ENCODE measurements around the gene ATG2B.

DNA sequence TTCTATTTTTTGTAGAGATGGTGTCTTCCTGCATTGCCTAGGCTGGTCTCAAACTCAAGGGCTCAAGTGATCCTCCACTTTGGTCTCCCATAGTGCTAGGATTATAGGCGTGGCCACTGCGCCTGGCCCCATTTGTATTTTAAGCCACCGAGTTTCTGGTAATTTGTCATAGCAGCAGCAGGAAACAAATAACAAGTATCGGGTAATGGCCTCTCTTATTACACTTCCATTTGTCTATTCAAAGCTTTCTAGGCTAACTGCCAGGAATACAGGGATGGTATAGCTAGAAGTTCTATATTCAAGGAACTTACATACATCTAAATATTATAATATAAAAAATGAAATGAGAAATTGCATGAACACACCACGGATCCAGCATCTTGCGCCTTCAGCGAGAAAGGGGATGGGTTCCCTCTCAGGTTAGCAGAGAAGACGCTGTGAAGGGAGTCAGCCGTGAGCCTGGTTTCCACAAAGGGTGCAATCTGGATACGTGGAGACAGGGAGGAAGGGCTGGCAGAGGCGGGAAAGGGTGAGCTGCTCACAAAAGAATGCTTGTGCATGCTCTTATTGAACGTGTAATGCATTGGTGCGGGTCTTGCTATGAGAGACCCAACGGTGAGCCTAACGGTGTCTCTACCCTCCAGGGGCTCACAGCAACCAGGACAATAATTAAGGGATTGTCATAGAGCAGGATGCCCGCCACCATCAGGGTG lies 97.6 kb downstream of the ATG2B start:
- TF ChIP-seq EP300 (IDR thresholded peaks at IDR 0.05) (no peak), POLR2A (IDR thresholded peaks at IDR 0.05) (no peak)
- TF ChIP-seq, protein P1, sequence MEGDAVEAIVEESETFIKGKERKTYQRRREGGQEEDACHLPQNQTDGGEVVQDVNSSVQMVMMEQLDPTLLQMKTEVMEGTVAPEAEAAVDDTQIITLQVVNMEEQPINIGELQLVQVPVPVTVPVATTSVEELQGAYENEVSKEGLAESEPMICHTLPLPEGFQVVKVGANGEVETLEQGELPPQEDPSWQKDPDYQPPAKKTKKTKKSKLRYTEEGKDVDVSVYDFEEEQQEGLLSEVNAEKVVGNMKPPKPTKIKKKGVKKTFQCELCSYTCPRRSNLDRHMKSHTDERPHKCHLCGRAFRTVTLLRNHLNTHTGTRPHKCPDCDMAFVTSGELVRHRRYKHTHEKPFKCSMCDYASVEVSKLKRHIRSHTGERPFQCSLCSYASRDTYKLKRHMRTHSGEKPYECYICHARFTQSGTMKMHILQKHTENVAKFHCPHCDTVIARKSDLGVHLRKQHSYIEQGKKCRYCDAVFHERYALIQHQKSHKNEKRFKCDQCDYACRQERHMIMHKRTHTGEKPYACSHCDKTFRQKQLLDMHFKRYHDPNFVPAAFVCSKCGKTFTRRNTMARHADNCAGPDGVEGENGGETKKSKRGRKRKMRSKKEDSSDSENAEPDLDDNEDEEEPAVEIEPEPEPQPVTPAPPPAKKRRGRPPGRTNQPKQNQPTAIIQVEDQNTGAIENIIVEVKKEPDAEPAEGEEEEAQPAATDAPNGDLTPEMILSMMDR (IDR thresholded peaks at IDR 0.05): no peak
